ENCODE results near the gene RAB3D.
"Not testable (repeated sequence)": the region's sequence is repeated elsewhere in the genome, so short reads cannot be mapped to it uniquely, and the experiment has no call there.

The RAB3D gene

DNA sequence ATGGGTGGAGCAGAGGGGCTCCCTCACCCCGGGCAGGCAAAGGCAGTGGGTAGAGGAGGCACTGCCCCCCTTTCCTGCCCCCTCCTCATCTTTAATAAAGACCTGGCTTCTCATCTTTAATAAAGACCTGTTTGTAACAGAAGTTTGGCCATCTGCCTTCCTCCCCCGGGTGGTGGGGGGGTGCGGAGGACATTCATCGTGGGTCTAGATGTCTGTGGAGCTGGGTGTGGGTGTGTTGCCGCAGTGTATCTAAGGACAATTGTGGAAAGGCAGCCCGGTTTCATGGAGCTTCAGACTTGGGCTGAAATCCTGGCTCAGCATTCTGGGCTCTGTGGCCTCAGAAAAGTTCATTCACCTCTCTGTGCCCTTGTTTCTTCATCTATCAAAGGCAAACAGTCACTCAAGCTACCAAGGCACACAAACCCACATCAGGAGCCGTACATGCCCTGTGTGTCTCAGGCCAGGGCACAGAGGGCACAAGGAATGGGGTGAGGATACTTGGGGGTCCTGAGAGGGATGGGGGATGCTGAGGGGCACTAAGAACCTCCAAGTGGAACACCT is 26.2 kb upstream of the RAB3D start:
- no peak for DNase-seq

DNA sequence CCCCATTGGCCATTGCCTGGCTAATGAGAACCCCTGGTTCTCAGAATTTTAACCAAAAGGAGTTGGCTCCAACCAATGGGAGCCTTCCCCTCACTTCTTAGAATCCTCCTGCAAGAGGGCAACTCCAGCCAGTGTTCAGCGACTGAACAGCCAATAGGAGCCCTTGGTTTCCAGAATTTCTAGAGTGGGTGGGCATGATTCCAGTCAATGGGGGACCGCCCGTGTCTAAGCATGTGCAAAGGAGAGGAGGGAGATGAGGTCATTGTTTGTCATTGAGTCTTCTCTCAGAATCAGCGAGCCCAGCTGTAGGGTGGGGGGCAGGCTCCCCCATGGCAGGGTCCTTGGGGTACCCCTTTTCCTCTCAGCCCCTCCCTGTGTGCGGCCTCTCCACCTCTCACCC is 25.5 kb upstream of the RAB3D start:
- no peak for DNase-seq

DNA sequence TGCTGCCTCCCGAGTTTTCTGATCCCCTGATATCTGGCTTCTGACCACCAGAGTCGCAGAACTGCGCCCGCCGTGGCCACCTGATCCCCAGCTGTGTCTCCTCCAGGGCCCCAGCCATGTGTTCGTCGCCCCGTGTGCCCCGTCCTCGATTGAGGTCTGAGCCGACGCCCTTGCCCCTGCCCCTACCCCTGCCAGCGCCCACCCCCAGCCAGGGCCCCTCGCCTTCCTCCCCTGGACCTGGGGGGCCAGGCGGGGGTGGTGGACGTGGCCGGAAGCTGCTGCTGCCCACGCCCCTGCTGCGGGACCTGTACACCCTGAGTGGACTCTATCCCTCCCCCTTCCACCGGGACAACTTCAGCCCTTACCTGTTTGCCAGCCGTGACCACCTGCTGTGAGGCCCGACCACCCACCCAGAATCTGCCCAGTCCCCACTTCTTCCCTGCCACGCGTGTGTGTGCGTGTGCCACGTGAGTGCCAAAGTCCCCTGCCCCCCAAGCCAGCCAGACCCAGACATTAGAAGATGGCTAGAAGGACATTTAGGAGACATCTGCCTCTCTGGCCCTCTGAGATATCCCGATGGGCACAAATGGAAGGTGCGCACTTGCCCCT is 24.9 kb upstream of the RAB3D start:
- DNase-seq: no peak

DNA sequence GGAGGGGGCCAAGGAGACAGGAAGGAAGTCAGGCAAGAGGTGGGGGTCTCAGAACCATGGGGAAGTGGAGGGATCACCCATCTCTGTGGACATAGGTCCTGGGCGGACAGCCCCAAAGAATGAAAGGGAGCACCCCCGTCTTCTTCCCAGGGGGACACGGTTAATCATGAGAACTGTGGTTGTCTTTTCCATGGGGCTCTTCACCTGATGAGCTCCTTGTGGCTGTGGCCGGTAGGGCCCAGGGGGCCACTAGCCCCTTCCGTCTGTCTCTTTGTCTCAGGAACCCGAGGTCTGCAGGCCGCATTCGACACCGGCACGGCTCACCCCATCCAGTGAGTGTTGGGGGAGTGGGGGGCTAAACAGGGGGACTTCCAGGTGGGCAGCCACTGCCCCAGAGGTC is 24.4 kb upstream of the RAB3D start:
- no peak for DNase-seq

DNA sequence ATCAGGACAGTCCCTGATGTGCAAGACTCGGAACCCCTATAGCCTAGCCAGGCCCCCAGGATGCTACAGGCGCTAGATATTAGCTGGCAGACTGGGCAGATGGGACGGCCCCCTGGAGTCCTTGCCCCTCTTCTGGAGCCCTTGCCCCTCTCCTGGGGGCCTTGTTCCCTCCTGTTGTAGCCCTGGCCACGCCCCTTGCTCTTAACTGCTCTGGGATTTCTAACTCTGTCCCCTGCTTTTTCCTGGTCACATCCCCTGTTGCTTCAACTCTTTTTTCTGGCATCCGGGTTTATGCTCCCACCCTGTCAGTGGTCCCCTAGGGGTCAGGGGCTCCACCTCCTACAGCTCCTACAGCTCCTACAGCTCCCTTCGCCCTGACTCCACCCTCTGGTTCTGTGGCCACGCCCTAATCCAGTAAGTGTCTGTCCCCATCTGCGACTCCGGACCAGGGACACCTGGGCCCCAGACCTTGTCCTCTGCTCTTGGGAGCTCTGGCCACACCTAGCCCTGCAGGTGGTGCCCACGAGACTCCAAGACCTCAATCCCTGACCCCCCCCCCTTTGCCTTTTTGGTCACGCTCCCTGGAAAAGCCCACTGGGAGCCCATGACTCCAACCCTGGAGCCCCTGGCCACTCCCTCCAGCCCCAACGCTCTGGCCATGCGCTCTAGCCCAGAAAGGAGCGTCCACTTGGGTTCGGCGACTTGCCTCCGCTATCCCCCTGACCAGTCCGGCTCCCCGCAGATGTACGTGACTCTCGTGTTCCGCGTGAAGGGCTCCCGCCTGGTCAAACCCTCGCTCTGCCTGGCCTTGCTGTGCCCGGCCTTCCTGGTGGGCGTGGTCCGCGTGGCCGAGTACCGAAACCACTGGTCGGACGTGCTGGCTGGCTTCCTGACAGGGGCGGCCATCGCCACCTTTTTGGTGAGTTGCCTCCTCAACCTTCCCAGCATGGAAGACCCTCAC is 22.6 kb upstream of the RAB3D start:
- no peak for DNase-seq

- no peak for DNase-seq
These were observed 21.7 kb upstream of the RAB3D start for GRCh38 chr19:11361037-11361770.

GRCh38 chr19:11359421-11359820 is 20.0 kb upstream of the RAB3D start:
- DNase-seq: no peak

GRCh38 chr19:11356676-11357550 is 17.5 kb upstream of the RAB3D start:
- DNase-seq: no peak

DNA sequence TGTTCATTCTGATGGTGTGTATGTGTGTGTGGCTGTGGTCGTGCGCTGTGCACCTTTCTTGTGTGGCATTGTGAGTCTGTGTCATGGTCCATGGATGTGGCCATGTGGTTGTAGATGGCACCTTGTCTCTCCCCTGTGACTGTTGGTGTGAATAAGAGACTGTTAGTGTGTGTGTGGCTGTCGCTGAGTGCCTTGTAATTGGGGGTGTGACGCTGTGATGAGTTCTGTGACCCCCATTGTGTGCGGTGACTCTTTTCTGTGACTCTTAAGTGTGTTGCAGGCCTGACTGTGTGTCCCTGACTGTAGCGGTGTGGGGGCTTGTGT is 16.6 kb upstream of the RAB3D start:
- DNase-seq: no peak

DNA sequence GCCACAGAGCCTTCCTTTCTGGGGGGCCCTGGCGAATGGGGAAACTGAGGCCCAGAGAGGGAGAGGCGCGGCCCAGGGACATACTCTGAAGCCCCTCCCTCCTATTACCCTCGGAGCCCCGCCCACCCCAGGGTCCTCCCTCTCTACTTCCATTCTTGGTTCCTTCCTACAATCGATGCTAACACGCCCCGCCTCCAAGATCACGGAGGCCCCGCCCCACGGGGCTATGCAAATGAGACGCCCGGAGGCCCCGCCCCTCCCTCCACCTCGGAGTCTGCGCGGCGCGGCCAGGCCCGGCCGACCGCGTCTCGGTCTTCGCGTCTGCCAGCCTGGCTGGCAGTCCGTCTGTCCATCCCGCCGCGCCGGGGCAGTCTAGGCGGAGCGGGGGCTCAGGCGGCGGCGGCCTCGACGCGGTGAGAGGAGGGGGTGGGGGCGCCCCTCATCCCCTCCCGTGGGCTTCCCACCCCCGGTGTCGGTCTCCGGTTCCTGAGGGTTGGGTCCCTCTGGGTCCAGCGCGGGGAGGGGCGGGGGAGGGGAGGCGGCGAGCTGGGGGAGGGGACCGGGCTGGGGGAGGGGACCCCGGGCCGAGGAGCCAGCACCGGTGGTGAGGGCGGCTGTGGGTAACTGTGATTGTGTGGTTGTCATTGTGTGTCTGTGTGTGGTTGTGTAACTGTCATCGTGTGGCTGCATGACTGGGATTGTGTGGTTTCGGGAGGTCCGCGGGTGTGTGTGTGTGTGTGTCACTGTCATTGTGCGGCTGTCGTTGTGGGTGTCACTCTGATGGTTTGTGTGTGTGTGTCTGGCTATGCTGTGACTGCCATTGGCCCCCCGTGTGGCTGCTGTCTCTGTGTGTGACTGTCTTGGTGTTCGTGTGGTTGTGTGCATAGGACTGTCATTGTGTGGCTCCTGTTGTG is 16.0 kb upstream of the RAB3D start, which contains the start of gene PLPPR2:
Gene PLPPR2, plus strand, starts transcription at position 273 of the 914 bp plus-strand sequence. CDS start 2,242 bp downstream, outside the sequence.
- DNase-seq: peak; percentile 60

GRCh38 chr19:11354102-11354501 is 14.6 kb upstream of the RAB3D start:
- not testable (repeated sequence) for DNase-seq

DNA sequence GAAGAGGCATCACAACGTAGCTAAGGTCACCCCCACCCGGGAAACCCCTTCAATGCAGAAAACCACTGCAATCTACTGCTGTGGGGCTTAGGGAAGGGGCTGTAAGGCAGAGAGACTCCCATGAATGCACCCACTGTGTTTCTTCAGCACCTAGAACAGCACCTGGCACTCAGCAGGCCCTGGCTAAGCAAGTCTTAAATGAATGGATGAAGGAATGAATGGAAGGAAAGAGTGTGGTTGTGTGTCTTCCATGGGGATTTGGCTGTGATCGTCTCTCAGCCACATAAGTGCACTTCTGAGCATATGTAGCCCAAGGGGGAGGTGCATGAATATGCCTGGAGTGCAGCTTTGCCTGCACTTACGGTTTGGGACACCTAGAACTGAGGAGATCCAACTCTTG is 9.7 kb upstream of the RAB3D start:
- DNase-seq: no peak

DNA sequence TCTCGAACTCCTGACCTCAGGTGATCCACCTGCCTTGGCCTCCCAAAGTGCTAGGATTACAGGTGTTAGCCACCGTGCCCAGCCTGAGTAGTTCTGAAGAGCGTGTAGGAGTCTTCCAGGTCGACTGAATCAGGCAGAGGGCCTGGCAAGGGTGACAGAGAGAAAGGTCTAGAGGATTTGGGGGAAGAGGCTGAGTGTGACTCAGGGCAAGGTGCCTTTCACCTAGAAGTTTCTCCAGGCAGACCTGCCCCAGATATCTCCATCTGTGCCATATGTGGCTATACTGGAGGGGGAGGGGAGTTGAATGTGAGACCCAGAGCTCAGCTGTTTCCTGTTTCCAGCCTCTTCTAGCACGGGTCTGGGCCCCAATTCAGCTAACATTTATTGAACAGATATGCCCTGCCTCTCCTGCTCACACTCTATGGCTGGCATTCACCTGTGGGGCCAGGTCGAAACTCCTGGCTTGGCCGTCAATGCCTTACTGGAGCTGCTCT is 8.1 kb upstream of the RAB3D start:
- no peak for DNase-seq

- peak; percentile 95 for DNase-seq
These were observed 6.9 kb upstream of the RAB3D start, which contains the start of the genes CCDC159 and TMEM205 for GRCh38 chr19:11346104-11346940. CCDC159 (plus strand) TSS chr19:11346519; CDS start chr19:11346607, 88 bp downstream. TMEM205 (minus strand) TSS chr19:11346268; CDS start chr19:11345619, 649 bp downstream.

DNA sequence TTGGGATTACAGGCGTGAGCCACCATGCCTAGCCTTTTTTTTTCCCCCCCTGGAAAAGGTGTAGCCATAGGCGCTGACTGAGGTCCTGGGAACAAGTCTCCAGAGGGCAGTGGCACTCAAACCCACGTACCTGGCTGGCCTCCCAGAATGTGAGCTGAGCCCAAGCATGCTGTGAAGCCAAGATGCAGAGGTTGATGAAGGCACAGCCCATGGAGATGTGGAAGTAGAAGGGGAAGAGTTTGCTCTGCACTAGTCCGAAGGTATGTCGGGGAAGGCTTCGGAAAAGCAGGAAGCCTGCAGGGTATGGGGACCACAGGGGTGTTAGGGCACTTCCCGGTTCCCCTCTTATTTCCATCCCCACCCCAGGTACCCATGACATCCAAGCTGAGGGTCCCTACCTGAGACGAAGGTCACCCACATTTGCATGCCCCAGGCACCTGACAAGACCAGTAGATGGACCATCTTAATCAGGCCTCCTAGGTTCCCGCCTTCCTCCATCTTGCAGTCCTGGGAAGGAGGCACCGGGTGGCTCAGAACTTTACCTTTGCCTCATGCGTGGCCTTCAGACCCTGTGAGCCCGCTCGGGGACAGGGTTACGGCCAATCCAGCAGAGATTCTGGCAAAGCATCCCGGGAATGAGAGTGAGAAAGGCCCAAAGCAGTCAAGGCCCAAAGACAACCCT is 5.8 kb upstream of the RAB3D start:
- DNase-seq: no peak

- no peak for DNase-seq
These were observed 3.0 kb upstream of the RAB3D start for GRCh38 chr19:11342429-11342828.

GRCh38 chr19:11340099-11340467 is 626 bp upstream of the RAB3D start:
- DNase-seq: not testable (repeated sequence)

GRCh38 chr19:11338569-11339253 is 746 bp downstream of the RAB3D start:
- no peak for DNase-seq

- DNase-seq: no peak
These were observed 1.3 kb downstream of the RAB3D start for GRCh38 chr19:11338121-11338520.
